GM18511 (cell line): ENCODE results near the gene MED9.

Source experiments
- ATAC-seq: cut with Tn5 transposase; IDR thresholded peaks from one replicate; pipeline ENCODE4 v1.9.1; 2021; ENCODE audit warnings: mild to moderate bottlenecking, moderate library complexity; ENCODE audit not compliant: unreplicated experiment

MED9 gene

DNA sequence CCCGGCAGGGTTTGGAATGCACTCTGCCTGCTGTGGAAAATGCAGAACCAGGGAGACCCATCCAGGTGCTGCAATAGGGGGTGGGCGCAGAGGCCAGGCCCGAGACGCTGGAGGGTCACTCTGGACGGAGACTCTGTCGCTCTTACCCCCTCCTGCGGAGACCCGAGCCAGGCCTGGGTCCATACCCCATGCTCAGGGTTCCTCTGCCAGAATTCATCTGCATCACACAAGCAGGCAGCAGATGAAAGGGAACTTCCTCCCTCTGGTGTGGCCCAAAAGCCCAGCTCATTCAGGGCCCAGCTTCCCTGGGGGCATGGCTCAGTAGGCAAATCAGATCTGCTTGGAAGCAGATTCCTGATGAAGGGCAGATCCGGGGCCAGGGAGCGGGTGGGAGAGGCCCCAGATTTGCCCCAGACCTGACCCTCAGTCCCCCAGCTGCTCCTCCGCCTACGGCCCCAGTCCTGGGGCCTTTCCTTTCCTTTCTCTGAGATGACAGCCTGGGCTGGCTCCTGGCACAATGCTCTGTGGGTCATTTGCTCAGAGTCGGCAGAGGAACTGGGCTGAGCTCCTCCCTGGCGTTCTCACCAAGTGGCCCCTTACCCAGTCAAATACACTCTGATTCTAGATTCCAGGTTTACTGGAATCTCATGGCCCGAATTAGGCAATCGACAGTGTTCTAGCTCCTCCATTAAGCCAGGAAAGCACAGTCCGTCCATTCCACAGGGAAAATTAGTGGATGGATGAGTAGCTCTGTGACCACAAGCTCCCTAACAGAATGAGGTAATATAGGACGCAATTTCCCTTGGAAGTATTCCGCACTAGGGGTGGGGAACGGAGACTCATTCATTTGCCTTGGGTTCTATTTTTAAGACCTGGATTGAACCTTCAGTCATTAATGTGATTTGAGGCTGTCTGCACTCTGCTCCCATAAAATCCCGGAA is 38.5 kb downstream of the MED9 start:
- no peak for ATAC-seq

DNA sequence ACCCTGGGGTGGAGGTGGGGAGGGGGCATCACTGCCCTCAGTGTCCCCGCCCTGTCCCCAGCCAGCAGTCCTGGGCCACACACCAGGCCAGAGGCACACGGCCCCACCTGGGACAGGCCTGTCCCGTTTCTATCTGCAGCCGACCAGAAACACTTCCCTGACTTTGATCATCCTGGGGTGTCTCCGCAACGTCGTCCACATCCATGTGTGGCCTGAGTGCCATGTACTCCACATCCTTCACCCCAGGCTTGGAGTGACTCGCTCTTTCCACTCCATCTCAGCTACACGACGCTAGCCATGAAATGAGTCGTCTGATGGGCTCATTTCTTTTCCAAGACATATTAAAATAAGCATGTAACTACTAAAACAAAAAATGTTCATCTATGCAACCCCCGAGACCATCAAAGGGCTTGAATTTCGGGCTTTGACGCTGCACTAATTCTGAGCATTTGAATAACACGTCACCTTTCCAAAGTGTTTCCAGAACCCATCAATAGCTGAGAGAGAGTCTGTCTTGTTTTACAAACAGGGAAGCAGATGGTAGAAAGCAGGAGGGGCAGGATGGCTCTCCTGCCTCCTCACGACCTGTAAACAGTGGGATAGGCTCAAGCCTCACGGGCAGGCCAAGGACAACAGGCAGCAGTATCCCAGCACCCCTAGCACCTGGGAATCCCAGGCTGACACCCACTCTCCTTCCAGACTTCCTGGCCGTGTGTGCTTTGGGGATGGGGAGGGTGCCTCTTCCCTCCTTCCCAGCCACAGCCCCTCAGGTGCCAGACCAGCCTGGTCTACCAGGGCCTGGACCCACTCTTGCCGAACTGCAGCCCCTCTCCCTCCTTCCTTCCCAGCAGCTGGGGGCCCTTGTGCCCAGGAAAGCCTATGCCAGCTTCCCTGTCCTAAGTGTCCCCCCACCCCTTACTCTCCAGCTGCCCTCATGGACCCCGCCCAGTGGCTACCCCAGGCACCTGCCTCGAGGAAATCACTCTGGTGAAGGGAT is 39.4 kb downstream of the MED9 start:
- no peak for ATAC-seq

DNA sequence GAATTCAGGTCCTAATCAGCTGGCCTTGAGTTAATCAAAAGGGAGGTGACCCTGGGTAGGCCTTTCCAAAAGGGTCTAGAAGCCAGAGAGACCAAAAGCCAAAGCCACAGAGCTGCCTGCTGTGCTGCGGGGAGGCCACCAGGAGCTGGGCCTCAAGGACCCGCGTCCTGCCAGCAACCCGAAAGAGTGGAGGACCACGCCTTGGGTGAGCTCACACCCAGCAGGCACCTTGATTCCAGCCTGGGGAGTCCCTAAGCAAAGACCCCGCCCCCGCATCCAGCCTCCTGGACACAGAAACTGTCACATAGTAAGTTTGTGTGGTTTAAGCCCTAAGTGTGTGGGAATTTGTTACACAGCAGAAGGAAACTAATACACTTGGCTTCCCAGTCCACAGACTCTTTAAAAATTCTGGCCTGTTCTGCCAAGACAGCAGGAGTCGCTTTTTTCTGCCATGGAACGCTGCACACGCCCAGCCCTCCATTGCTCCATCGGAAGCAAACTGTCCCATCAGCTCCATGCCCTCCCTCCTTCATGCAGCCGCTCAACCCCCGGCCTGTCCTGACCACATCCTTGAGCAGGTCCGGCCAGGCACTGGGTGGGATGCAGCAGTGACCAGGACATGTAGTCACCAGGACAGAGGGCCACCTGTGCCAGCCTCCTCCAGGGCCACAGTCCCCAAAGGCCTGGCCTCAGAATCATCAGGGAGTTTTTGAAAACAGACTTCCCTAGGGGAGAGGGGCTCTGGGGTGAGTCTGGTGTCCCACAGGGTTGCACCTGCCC is 40.3 kb downstream of the MED9 start:
- ATAC-seq, result no peak

DNA sequence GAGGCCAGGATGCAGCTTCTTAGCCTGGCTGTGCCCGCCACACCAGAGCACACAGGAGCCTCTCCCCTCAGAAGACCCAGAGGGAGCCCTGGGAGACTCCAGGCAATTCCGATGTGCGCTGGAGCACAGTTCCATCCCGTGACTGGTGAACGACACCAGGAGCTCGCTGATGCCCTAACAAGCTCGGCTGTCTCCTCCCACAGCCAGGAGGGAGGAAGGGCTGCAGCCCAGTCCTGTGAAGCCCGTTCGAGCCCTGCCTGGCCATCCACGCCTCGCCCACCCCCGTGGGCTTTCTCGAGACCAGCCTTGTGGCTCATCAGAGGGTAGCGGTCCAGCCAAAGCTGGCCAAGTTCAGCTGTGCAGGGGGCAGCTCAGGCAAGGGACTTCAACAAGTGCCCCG is 41.2 kb downstream of the MED9 start:
- no peak for ATAC-seq

DNA sequence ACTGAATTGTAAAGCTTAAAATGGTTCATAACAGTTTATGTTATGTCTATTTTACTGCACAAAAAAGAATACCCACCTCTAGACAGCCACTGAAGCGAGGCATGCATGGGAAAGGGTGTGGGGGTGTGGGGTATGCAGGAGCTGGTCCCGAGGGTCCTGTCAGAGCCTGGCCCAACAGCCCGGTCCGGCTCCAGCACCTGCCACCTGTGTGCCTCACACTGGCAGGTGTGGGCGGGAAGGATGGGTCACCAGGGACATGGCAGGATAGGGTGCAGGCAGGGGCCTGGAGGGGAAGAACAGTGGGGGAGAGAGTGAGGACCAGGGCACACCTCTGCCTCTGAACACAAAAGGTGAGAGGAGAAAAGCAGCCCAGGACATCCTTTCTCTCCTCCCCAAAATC is 42.2 kb downstream of the MED9 start:
- no peak for ATAC-seq

DNA sequence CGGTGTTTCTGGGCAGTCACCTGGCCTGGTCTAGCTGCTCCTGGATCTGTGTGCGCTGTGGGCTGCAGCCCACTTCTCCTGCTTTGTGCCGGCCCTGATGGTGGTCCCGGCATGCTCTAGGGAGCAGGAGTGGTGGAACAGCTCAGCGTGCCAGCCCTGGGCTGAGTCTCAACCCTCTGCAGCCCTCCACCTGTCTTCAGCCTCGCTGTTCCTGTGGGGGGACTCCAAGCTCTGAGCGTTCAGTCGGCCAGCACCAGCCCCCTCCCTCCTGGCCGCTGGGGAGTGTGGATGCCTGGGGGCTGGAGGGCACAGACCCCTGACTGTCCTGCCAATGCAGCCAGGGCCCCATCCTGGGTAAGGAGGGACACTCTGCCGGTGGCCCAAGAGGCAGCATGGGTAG is 43.1 kb downstream of the MED9 start:
- no peak for ATAC-seq

DNA sequence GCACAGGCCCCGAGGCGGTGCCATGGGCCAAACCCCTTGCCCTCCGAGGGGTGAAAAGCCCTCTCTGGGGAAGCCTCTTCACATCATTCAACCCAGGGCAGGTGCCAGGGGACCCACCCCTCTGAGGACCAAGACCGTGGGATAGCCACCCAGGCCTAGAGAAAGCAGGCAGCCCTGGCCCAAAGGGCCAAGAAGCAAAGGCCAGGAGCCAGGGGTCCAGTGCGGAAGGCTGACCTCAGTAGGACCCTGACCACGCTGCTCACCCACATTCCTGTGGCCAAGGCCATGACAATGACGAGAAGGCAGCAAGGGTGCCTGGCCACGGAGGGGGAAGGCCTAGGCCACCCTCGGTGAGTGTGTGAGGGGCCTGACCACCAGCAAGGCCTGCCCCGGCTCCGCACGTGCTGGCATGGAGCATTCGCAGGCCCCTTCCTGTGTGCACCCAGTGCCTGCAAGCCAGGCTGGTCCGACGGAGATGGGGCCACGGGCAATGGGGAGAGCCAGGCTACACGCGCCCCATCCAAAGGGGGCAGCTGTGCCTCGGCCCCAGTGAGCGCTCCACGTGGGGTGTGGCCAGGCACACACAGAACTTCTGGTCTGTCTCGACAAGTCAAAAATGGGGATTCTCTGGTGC is 43.9 kb downstream of the MED9 start:
- ATAC-seq, result no peak

DNA sequence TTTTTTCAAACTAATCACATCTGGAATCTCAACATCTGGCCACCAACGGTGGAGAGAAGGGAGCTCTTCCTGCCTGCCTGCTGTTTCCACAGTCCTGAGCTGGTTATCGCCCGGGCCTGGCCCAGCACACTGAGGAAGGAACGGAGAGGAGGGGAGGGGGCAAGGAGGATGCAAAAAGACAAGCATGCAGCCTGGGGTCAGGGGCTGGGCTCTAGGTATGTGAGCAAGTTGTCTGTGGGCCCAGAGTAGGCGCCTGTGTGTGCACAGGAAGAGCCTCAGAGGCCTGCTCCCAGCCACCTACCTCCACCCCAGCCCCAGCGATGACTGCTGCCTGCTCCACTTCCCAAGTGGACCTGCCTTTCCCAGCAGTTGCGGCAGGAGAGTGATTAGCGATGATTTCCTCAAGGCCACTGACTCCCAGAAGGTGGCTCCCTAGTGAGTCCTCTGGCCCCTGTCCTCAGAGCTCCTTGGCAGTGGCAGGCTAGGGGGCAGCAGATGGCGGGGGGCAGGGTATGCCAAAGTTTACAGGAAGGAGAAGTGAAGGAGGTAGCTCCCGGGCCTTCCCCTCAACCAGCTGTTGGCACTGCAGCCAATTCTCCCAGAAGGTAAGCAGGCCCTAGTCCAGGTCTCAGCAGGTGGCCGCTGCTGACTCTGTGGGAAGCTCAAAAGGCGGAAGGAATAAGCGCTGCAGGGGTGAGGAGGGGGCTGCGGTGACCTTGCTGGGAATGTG is 46.4 kb downstream of the MED9 start:
- no peak for ATAC-seq

DNA sequence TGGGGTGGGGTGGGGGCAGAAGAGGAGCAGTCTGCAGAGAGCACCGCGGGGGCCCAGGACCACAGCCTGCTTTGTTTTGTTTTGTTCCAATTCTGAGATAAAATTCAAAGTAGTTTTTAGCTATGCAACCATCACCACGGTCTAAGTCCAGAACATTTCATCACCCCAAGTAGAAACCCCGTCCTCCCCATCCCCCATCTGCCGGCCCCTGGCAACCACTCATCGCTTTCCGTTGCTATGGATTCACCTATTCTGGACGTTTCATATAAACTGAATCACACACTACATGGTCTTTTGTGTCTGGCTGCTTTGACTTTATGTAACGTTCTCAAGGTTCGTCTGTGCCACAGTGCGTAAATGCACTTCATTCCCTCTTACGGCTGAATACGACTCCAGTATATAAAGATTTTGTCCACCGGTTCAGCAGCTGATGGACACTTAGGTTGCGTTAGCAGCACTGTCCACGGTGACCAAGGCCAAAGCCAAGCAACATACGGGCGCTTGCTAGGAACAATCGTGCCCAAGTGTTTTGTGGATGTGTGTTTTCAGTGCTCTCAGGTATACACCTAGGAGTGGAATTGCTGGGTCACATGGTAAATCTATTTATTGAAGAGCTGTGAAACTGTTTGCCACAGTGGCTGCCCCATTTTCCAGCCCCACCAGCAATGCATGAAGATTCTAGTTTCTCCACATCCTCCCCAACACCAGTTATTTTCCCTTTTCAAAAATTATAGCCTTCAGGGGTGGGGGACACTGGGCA is 47.1 kb downstream of the MED9 start:
- no peak for ATAC-seq

DNA sequence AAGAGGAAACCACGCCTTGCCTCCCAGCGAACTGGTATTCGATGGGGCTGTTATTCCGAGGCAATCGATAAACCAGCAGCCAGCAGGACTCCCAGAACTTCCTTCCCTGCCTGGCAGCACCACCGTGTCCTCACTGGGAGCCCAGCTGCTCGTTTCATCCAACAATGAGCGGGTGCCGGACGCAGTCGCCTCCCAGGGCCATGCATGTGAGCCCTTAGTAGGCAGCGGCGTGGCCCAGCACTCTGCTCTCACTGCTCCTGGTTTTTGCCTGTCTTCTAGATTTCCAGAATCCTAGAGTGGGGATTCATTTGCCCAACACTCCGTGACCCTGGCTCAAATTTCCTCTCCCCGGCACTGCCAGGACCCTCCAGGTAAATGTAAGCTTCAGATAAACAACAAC is 48.5 kb downstream of the MED9 start:
- no peak for ATAC-seq

DNA sequence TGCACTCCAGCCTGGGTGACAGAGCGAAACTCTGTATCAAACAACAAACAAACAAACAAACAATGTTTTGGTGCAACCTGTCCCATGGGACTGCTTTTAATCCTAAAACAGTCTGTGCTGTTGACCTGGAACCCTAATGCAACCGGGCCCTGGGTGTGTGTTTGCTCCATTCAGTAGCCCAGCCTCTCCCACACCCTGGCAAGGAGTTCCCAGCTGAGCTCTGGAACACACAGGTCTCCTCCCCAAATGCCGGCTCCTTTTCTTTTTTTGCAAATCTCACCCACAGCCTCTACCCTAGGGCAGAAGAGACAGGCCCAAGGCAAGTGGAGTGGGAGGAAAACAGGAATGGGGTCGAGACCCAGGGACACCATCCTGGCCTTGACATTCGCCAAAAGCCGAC is 49.2 kb downstream of the MED9 start:
- ATAC-seq, result no peak

DNA sequence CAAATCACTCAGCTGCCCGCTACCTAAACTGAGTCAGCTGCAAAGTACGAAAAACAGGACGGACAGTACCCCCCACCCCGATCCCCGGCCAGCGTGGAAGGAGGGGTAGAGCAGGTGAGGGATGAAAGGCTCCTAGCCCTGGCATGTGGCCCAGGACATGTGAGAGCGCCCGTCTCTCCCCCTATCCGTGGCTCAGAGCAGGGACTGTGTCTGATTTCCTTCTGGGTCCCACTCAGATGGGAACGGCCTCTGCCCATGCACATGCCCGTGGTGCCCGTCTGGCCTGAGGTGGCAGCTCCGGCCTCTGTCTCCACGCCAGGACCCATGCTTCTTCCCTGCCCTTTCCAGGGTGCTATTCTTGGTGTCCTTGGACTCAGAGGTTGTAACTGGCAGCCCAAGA is 49.6 kb downstream of the MED9 start:
- ATAC-seq, result no peak

DNA sequence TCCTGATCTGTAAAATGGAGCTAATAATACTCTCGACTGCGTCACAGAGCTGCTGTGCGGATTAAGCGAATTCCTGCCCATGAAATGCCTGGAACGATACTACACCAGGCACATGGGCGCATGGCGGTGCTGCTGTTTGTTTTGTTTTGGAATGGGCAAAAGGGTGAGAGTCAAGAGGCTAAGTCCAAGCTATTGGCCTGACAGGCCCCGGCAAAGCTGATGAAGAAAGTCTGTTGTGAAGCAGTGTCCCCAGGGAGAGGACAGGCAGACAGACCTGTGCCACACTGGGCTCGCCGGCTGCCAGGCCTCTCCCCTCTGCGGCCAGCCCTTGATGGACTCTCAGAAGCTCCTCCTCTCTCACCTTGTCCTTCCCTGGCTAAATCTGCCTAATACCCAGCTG is 50.7 kb downstream of the MED9 start:
- ATAC-seq, result no peak

DNA sequence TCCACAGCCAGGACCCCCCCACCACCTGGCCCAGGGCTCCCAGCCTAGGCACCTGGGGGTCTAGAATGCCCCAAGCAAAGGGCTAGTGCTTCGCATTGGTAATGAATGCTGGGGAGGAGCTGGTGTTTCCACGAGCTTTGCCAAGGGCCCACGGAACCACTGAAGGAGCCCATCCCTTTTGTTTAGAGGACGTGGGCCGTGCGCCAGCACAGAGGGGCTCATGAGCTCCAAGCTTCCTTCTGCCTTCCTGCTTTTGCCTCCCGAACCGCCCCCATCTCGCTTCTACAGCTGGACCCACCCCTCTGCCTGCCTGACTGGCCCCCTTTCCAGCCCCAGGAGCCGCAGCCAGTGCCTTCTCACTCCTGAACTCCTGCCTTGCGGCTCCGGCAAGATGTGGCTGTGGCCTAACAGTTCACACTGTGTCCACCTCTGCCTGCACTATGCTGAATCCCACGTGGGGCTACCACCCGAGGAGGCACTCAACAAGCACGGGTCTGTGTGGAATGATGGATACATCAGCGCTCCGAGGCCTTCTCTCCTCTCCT is 51.2 kb downstream of the MED9 start:
- ATAC-seq, result no peak

DNA sequence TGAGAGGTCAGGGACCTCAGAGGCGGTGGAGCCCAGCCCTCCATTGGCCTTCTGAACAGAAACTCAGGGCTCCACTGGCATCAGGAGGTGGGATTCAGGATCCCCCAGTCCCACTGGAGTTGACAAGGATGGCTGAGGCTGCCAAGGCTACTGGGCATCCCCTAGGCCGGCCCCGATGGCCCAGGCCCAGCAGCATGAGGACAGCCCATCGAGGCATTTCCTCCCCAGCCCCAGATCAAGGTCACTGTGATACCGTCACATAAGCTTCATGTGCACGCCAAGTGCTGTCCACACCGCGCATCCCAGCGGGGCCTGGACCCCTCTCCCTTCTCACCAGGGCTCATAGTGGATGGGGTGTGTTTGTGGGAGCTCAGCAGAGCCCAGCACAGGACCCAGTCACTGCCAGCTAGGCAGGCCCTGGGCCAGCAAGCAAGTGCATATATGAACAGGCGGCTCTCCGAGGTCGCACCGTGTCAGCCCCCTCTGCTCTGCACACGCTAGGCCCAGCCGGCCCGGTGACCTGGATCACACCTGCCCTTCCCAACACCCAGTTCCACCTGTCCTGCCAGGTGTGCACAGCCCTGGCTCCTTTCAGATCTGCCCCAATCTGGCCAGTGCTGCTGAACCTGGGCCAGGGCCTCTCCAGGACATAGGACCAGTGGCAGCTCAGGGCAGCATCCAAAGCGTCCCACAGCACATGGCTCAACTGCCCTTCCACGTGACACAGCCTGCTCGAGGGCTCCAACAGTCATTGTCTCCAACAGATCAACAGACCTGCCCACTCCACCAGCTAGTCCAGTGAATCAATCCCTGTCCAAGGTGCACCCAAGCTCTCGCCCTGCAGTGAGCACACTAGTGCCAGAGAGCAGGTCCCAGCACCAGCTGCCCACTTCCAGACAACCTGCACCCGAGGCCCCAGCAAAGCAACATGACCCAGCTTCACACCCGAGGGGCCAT is 52.2 kb downstream of the MED9 start:
- ATAC-seq, result no peak

DNA sequence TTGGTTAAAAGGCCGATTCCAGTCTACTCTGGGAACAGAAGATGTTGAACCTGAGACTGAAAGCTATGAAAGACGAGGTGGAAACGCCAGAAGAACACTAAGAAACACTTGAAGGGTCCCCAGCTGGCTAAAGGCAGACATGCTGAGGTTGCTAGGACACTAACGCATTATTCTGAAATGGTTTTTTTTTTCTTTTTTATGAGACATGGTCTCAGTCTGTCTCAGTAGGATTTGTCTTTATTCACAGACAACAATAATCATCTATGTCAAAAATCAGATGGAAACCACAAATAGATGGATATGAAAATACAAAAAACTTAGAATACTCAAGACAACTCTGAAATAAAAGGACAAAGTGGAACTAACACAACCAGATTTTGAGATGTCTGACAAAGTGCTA is 54.4 kb downstream of the MED9 start:
- no peak for ATAC-seq

DNA sequence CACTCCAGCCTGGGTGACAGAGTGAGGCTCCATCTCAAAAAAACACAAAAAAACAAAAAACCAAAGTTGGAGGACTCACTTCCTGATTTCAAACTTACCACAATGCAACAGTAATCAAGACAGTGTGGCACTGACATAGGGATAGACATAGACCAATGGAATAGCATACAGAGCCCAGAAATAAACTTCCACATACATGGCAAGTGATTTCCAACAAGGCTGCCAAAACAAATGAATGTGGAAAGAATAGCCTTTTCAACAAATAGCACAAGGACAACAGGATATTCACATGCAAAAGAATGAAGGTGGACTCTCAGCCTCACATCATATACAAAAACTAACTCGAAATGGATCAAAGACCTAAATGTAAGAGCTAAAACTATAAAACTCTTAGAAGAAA is 56.2 kb downstream of the MED9 start:
- no peak for ATAC-seq
